Measurements from ENCODE around the gene ASPDH. TPM values are rescaled to one million over a fixed set of nuclear protein-coding genes. Genes with fewer than 3 reads are reported as not detected.

ASPDH gene
- polyA plus RNA-seq, 2 donors = not detected

DNA sequence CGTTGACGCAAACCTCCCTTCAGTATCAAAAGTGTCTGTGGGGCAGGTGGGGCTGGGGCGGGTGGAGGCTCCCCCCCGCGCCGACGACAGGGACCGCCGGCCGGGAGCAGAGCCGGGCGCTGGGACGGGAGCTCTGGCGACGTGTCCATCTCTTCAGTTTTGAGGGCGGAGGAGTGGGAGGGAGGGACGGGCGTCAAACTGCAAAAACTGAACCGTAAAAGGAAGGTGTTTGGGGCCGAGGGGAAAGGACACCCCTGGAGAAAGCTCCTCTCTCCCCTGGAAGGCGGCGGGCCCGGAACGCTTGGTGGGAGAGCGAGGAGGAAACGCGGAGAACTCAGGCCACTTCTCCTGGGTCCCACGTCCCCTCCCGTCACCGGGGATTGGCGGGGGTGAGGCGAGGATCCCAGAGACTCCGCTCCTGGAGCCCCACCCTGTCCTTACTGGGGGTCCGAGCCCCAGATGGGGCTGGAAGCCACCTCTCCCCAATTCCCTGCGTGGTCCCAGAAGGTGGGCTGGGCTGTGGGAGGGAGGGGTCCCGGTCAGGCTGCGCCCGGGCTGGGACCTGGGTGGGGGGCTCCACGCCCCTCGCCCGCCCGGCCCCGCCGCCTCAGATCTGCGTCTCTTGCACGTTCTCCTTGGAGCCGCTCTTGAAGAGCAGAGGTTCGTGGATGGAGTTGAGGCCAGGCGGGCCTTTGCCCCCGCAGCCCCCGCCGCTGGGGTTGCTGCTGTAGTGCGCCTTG lies 3.4 kb upstream of the ASPDH start:
- whole genome bisulfite sequencing, 2 donors = 56 to 64% methylated on average over 48 to 53 of the region's 53 CpGs
- Histone ChIP-seq H3K36me3 (ENCODE audit: control insufficient read depth in 2 of 2, insufficient read depth in 2 of 2, low read length in 1 of 2) (no peaks in the 10 kb centered on the region), H3K4me1 (ENCODE audit: control insufficient read depth in 2 of 2, insufficient read depth in 2 of 2, low read length in 1 of 2) (peaks cover 1 to 6% of the 10 kb centered on the region in 2 donors), H3K27me3 (ENCODE audit: control insufficient read depth in 1 of 2, insufficient read depth in 2 of 2, low read length in 2 of 2) (no peaks in the 10 kb centered on the region), H3K4me3 (ENCODE audit: low read depth in 1 of 2, low read length in 2 of 2) (no peak overlapping the region), H3K9me3 (ENCODE audit: control insufficient read depth in 2 of 2, insufficient read depth in 1 of 2, low read depth in 1 of 2, low read length in 1 of 2) (peaks cover 0 to 5% of the 10 kb centered on the region in 2 donors), H3K27ac (ENCODE audit: low read depth in 2 of 2, low read length in 1 of 2) (no peak overlapping the region)

DNA sequence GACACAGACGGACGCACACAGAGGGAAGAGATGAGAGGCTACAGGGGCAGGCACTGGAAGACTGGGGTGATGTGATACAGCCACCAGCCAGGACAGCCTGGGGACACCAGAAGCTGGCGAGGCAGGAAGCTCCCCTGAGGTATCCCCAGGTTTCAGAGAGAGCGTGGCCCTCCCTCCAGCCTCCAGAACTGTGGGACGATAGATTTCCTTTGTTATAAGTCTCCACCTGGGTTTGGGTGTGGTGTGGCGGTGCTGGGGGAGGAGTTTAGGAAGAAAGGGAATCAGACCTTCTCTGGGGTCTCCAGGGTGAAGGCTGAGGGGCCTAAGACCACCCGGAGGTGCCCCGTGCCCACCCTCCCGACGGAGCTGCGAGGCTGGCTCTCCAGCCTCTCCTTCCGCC lies 2.7 kb upstream of the ASPDH start:
- H3K36me3 ChIP-seq (ENCODE audit: control insufficient read depth in 2 of 2, insufficient read depth in 2 of 2, low read length in 1 of 2) = no peaks in the 10 kb centered on the region
- H3K27me3 ChIP-seq (ENCODE audit: control insufficient read depth in 1 of 2, insufficient read depth in 2 of 2, low read length in 2 of 2) = no peaks in the 10 kb centered on the region
- 41 to 43% methylated on average over 12 of the region's 12 CpGs for WGBS, 2 donors
- no peak overlapping the region for H3K4me3 ChIP-seq (ENCODE audit: low read depth in 1 of 2, low read length in 2 of 2)
- no peak overlapping the region for H3K27ac ChIP-seq (ENCODE audit: low read depth in 2 of 2, low read length in 1 of 2)
- H3K9me3 ChIP-seq (ENCODE audit: control insufficient read depth in 2 of 2, insufficient read depth in 1 of 2, low read depth in 1 of 2, low read length in 1 of 2) = peaks cover 0 to 5% of the 10 kb centered on the region in 2 donors
- peaks cover 3 to 6% of the 10 kb centered on the region in 2 donors for H3K4me1 ChIP-seq (ENCODE audit: control insufficient read depth in 2 of 2, insufficient read depth in 2 of 2, low read length in 1 of 2)

DNA sequence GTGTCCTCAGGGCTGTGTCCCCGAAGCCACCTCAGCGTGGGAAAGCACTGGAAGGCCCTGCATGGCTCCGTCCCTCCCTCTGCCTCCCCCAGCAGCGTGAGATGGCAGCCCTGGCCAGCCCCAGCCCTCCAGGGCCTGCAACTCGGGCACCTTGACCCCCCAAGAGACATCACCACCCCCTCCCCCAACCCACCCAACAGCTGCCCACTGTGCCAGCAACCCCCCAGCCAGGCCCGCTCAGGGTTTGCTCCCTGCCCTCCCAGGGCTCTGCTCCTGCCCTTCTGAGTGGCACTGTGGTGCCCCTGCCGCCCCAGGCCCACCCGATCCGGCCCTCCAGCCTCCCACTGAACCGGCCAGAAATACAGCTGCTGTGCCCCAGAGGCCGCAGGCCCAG lies 1.5 kb upstream of the ASPDH start:
- H3K27ac ChIP-seq (ENCODE audit: low read depth in 2 of 2, low read length in 1 of 2) = no peak overlapping the region
- H3K27me3 ChIP-seq (ENCODE audit: control insufficient read depth in 1 of 2, insufficient read depth in 2 of 2, low read length in 2 of 2) = no peaks in the 10 kb centered on the region
- H3K4me3 ChIP-seq (ENCODE audit: low read depth in 1 of 2, low read length in 2 of 2) = no peak overlapping the region
- H3K4me1 ChIP-seq (ENCODE audit: control insufficient read depth in 2 of 2, insufficient read depth in 2 of 2, low read length in 1 of 2) = peaks cover 3 to 8% of the 10 kb centered on the region in 2 donors
- peaks cover 0 to 5% of the 10 kb centered on the region in 2 donors for H3K9me3 ChIP-seq (ENCODE audit: control insufficient read depth in 2 of 2, insufficient read depth in 1 of 2, low read depth in 1 of 2, low read length in 1 of 2)
- 72 to 74% methylated on average over 11 of the region's 11 CpGs for WGBS, 2 donors
- H3K36me3 ChIP-seq (ENCODE audit: control insufficient read depth in 2 of 2, insufficient read depth in 2 of 2, low read length in 1 of 2) = no peaks in the 10 kb centered on the region

DNA sequence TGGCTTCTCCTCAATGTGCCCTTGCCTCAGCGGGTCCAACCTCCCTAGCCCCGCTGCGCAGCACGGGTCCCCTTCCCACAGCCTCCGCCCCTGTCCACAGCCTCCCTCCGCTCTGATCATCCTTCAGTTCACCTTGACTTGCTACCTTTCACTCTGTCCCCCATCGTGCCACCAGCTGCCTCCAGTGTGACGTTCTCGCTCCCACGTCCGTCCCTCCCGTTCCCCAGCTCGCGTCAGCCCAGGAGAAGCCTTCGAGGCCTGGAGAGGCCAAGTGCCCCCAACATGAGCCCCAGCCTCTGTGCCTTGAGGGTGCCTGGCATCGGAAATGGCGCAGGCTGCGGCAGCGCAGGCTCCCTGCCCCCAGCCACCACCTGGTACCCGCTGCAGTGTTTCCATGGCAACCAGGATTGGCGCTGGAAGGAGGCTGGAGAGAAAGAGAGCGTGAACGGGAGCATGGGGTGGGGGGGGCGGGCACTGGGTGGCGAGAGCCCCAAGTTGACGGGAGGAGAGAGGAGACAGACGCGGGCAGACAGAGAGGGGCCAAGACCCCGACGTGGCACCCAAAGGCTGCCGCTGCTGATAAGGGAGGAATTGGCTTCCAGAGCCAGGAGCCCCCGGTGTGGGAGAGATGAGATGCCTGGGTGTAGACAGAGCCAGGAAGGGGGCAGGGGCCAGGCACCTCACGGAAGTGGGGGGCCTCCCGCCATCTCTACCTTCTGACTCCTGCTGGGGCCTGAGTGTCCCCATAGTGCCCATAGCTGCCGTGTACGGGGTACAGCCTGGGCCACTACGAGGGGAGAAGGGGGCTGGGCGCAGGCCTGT lies 844 bp upstream of the ASPDH start:
- no peaks in the 10 kb centered on the region for H3K36me3 ChIP-seq (ENCODE audit: control insufficient read depth in 2 of 2, insufficient read depth in 2 of 2, low read length in 1 of 2)
- no peak overlapping the region for H3K27ac ChIP-seq (ENCODE audit: low read depth in 2 of 2, low read length in 1 of 2)
- H3K4me3 ChIP-seq (ENCODE audit: low read depth in 1 of 2, low read length in 2 of 2) = no peak overlapping the region
- H3K9me3 ChIP-seq (ENCODE audit: control insufficient read depth in 2 of 2, insufficient read depth in 1 of 2, low read depth in 1 of 2, low read length in 1 of 2) = peaks cover 0 to 5% of the 10 kb centered on the region in 2 donors
- H3K4me1 ChIP-seq (ENCODE audit: control insufficient read depth in 2 of 2, insufficient read depth in 2 of 2, low read length in 1 of 2) = peaks cover 3 to 11% of the 10 kb centered on the region in 2 donors
- H3K27me3 ChIP-seq (ENCODE audit: control insufficient read depth in 1 of 2, insufficient read depth in 2 of 2, low read length in 2 of 2) = no peaks in the 10 kb centered on the region
- 43 to 45% methylated on average over 35 to 38 of the region's 38 CpGs for WGBS, 2 donors

DNA sequence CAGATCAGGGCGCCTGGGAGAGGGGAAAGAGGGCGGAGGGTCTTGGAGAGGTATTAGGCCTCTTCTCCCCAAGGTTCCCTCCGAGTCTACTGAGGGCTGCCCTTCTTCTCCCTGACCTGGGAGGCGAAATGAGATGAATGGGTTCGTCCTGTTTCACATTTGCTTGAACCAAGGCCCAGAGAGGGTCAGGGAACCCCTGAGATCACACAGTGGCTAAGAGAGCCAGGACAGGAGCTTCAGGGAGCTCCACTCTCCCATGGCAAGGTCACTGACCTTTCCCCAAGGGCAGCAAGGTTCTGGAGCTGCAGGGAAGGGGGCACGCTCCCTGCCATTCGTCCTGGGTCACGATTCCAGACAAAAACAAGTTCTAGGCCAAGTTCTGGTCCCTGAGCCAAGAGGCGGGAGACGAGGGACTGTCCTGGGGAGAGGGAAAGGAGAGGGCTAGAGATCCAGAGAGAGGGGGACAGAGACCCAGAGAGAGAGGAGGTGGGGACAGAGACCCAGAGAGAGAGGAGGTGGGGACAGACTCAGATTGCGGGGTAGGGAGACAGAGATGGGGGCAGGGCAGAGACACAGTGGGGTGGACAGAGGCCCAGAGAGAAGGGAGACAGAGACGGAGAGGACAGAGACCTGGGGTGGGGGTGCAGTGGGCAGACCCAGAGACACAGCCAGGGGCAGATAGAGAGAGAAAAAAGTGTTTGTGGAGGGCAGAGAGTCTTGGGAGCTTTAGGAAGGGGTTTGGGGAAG lies 541 bp downstream of the ASPDH start:
- no peaks in the 10 kb centered on the region for H3K36me3 ChIP-seq (ENCODE audit: control insufficient read depth in 2 of 2, insufficient read depth in 2 of 2, low read length in 1 of 2)
- H3K27ac ChIP-seq (ENCODE audit: low read depth in 2 of 2, low read length in 1 of 2) = no peak overlapping the region
- no peak overlapping the region for H3K4me3 ChIP-seq (ENCODE audit: low read depth in 1 of 2, low read length in 2 of 2)
- 46 to 54% methylated on average over 12 of the region's 12 CpGs for WGBS, 2 donors
- H3K4me1 ChIP-seq (ENCODE audit: control insufficient read depth in 2 of 2, insufficient read depth in 2 of 2, low read length in 1 of 2) = peaks cover 3 to 11% of the 10 kb centered on the region in 2 donors
- no peaks in the 10 kb centered on the region for H3K9me3 ChIP-seq (ENCODE audit: control insufficient read depth in 2 of 2, insufficient read depth in 1 of 2, low read depth in 1 of 2, low read length in 1 of 2)
- no peaks in the 10 kb centered on the region for H3K27me3 ChIP-seq (ENCODE audit: control insufficient read depth in 1 of 2, insufficient read depth in 2 of 2, low read length in 2 of 2)

DNA sequence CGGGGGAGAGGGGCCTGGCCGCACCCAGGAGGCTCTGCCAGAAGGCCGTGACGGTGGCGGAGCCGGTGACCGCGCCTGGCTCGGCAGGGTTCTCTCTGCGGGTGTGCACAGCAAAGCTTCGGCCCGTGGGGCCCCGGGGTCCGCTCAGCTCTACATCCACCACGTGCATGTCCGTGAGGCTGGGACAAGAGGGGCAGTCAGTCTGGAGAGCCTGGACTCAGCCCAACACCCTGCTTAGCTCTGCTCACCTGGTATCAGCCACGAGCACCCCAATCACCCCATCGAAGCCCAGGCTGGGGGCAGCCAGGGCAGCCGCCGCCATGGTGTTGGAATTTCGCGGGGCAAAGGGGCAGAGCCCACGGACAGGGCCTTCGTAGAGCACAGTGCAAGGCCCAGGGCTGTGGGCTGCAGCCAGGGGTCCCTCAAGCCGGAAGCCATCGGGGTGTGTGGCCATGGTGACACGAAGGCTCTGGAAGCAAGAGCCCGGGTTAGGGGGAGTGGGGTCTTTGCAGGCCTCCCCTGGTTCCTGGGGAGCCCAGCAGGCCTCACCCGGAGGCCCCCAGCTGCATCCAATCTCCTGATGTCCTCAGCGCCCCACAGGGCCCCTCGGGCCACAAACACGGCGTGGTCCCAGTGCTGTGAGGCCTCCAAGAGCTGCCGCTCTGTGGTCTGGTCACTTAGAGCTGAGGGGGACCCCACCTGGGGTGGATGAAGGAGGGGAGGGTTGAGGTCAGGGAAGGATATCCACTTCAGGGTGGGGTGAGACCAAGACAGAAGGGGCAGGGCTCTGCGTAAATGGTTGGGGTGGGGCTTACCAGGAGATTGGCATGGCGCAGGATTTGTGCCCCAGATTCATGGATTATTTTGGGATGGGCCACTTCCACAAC lies 1.4 kb downstream of the ASPDH start:
- H3K27me3 ChIP-seq (ENCODE audit: control insufficient read depth in 1 of 2, insufficient read depth in 2 of 2, low read length in 2 of 2) = no peaks in the 10 kb centered on the region
- H3K27ac ChIP-seq (ENCODE audit: low read depth in 2 of 2, low read length in 1 of 2) = no peak overlapping the region
- peaks cover 3 to 7% of the 10 kb centered on the region in 2 donors for H3K4me1 ChIP-seq (ENCODE audit: control insufficient read depth in 2 of 2, insufficient read depth in 2 of 2, low read length in 1 of 2)
- no peaks in the 10 kb centered on the region for H3K36me3 ChIP-seq (ENCODE audit: control insufficient read depth in 2 of 2, insufficient read depth in 2 of 2, low read length in 1 of 2)
- WGBS, 2 donors = 87 to 89% methylated on average over 36 of the region's 36 CpGs
- no peaks in the 10 kb centered on the region for H3K9me3 ChIP-seq (ENCODE audit: control insufficient read depth in 2 of 2, insufficient read depth in 1 of 2, low read depth in 1 of 2, low read length in 1 of 2)
- no peak overlapping the region for H3K4me3 ChIP-seq (ENCODE audit: low read depth in 1 of 2, low read length in 2 of 2)

DNA sequence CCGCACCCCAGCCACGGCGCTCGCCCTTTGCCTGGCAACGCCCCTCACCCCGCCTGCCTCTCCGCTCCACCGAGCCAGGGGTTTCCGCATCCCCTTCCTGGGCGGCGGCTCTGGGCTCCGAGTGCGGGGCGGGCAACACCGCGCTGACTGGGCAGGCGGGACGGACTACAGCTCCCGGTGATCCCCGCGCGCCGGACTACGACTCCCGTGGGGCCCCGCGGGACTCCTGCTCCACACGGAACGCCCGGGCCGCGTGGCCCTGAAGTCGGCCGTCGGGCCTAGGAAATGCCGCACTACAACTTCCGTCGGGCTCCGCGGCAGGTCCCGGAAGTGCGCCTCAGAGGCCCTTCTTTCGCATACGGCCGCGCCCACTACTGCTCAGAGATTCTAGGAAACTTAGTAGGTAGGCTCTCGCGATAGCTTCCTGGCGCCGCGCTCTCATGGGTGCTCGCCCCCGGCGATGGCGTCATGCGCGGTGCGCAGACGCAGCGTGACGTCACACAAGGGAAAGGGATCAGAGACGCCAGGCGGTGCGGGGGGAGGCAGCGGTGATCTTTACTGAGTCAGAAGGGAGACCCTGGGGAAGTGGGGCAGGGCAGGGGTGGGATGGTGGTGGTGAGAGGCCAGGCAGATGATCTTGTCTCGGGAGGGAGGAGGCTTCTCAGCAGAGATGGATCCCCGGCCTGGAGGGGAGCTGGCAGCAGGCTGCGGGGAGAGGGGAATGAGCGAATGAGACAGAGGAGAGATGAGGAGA lies 2.5 kb downstream of the ASPDH start, which contains the start of gene JOSD2:
TSS of gene JOSD2 (minus strand) at position 123 of the 754 bp plus-strand sequence. CDS start 760 bp downstream, outside the sequence.
- WGBS, 2 donors = 1% methylated on average over 61 to 69 of the region's 69 CpGs
- Histone ChIP-seq H3K27ac (ENCODE audit: low read depth in 2 of 2, low read length in 1 of 2) (peak within 1 kb of the TSS; percentile 85 to 88), H3K4me3 (ENCODE audit: low read depth in 1 of 2, low read length in 2 of 2) (peak within 1 kb of the TSS; percentile 68 to 82), H3K27me3 (ENCODE audit: control insufficient read depth in 1 of 2, insufficient read depth in 2 of 2, low read length in 2 of 2) (no peaks in the 10 kb centered on the region), H3K4me1 (ENCODE audit: control insufficient read depth in 2 of 2, insufficient read depth in 2 of 2, low read length in 1 of 2) (peaks cover 3 to 7% of the 10 kb centered on the region in 2 donors), H3K36me3 (ENCODE audit: control insufficient read depth in 2 of 2, insufficient read depth in 2 of 2, low read length in 1 of 2) (peaks cover 0 to 2% of the 10 kb centered on the region in 2 donors), H3K9me3 (ENCODE audit: control insufficient read depth in 2 of 2, insufficient read depth in 1 of 2, low read depth in 1 of 2, low read length in 1 of 2) (no peaks in the 10 kb centered on the region)

DNA sequence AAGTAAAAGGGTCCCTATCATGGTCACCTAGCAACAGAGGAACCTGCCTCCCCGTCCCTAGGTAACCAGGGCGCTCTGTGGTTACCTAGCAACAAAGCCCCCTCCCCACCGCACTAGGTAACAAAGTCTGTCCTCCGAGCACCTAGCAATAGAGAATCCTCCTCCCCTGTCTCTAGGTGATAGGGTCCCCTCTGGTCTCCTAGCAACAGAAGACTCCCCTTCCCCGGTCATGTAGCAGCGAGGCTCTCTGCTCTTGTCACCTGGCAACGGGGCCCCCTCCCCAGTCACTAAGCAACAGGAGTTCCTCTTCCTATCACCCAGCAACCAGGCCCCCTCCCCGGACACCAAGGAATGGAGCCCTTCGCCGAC lies 3.0 kb downstream of the ASPDH start:
- Histone ChIP-seq H3K4me1 (ENCODE audit: control insufficient read depth in 2 of 2, insufficient read depth in 2 of 2, low read length in 1 of 2) (peaks cover 3 to 7% of the 10 kb centered on the region in 2 donors), H3K27ac (ENCODE audit: low read depth in 2 of 2, low read length in 1 of 2) (peak overlapping the region; percentile 75 to 78), H3K27me3 (ENCODE audit: control insufficient read depth in 1 of 2, insufficient read depth in 2 of 2, low read length in 2 of 2) (no peaks in the 10 kb centered on the region), H3K36me3 (ENCODE audit: control insufficient read depth in 2 of 2, insufficient read depth in 2 of 2, low read length in 1 of 2) (peaks cover 0 to 5% of the 10 kb centered on the region in 2 donors), H3K9me3 (ENCODE audit: control insufficient read depth in 2 of 2, insufficient read depth in 1 of 2, low read depth in 1 of 2, low read length in 1 of 2) (no peaks in the 10 kb centered on the region), H3K4me3 (ENCODE audit: low read depth in 1 of 2, low read length in 2 of 2) (peak overlapping the region; percentile 68 to 82)
- 6 to 7% methylated on average over 10 of the region's 10 CpGs for WGBS, 2 donors

Data from esophagus (tissue), 2 donors.